A549 (cell line): Measurements from ENCODE around the gene MAGI1. TPM values are rescaled to one million over a fixed set of nuclear protein-coding genes. Genes with fewer than 3 reads are reported as not detected.

ENCODE experiments used
- ATAC-seq, 2 experiments: fragments of 200-7000 bp in 1 of 2; fragments of >200 bp in 1 of 2; cut with Nextera tagmentation in 1 of 2; cut with Tn5 transposase in 1 of 2; 3 replicates each; pipeline versions ENCODE4 v1.8.0 to v1.9.1; 2018 to 2020; ENCODE audit warnings: mild to moderate bottlenecking in 1 of 2, moderate library complexity in 1 of 2
- CTCF ChIA-PET: fragments of 300-600 bp; sonication (Branson Sonifier 250); formaldehyde crosslinking; extraction: SDS; loops from one replicate; lab custom pipeline; 2021; ENCODE audit warnings: antibody characterized with exemption, inconsistent platforms; lab: Yijun Ruan, JAX
- POLR2A ChIA-PET: fragments of 350-600 bp; formaldehyde crosslinking; extraction: SDS; loops from one replicate; lab custom pipeline; 2021; ENCODE audit warnings: antibody characterized with exemption, inconsistent platforms; lab: Yijun Ruan, JAX
- DNase-seq, 2 experiments: peaks; one replicate each; pipeline versions ENCODE4 v3.0.0 to v3.0.0-alpha.2; 2011 to 2016; ENCODE audit warnings: low read depth in 1 of 2, low spot score in 1 of 2
- FAIRE-seq: peaks from 2 replicates; lab custom pipeline; 2011; peaks lifted over from hg19 to GRCh38; lab: Jason Lieb, UNC
- H3K27ac ChIP-seq, 2 experiments: fragments of >200 bp; sonication (Bioruptor Twin); formaldehyde crosslinking; 3 replicates each; pipeline ENCODE4 v1.5.1; 2016 to 2017
- H3K4me1 ChIP-seq: fragments of >200 bp; sonication (Bioruptor Twin); formaldehyde crosslinking; 3 replicates; pipeline ENCODE4 v1.6.1; 2016
- H3K4me2 ChIP-seq: fragments of >200 bp; sonication (Bioruptor Twin); formaldehyde crosslinking; 3 replicates; pipeline ENCODE4 v1.6.1; 2016
- H3K4me3 ChIP-seq: fragments of >200 bp; sonication (Bioruptor Twin); formaldehyde crosslinking; 3 replicates; pipeline ENCODE4 v1.5.1; 2016
- H3K9me3 ChIP-seq: fragments of >200 bp; sonication (Bioruptor Twin); formaldehyde crosslinking; 3 replicates; pipeline ENCODE4 v1.6.1; 2016
- BHLHE40 ChIP-seq: IDR thresholded peaks from 2 replicates; pipeline ENCODE4 v1.6.1; 2012; ENCODE audit warnings: low read depth, low read length, inconsistent platforms
- CBX2 ChIP-seq: fragments of 200-600 bp; sonication (generic); IDR thresholded peaks from 2 replicates; pipeline ENCODE4 v1.6.1; 2016; ENCODE audit warnings: low read depth, mild to moderate bottlenecking, borderline replicate concordance
- CEBPB ChIP-seq, 2 experiments: fragments of >200 bp in 1 of 2; sonication (Bioruptor Twin) in 1 of 2; formaldehyde crosslinking in 1 of 2; IDR thresholded peaks; 2 replicates each; pipeline ENCODE4 v1.6.1; 2012 to 2016
- ESRRA ChIP-seq: fragments of 150-350 bp; IDR thresholded peaks from 2 replicates; pipeline ENCODE4 v1.6.1; 2014; ENCODE audit warnings: mild to moderate bottlenecking, low read length, borderline replicate concordance
- FOSL2 ChIP-seq, 2 experiments: fragments of 450-650 bp in 1 of 2; fragments of >200 bp in 1 of 2; sonication (Bioruptor Twin) in 1 of 2; formaldehyde crosslinking; IDR thresholded peaks; 2 replicates each; pipeline versions ENCODE4 v1.5.0 to v1.6.1; 2016 to 2020; ENCODE audit warnings: mild to moderate bottlenecking in 1 of 2, moderate library complexity in 1 of 2
- FOXS1 ChIP-seq: fragments of 250-450 bp; sonication (Bioruptor Pico); IDR thresholded peaks from 2 replicates; pipeline ENCODE4 v1.5.0; 2020; ENCODE audit warnings: mild to moderate bottlenecking, moderate library complexity
- GATA3 ChIP-seq: IDR thresholded peaks from 2 replicates; pipeline ENCODE4 v1.6.1; 2012; ENCODE audit warnings: borderline replicate concordance
- HDAC2 ChIP-seq: fragments of 200-600 bp; sonication (generic); IDR thresholded peaks from 2 replicates; pipeline ENCODE4 v1.6.1; 2016
- HEYL ChIP-seq: fragments of 250-450 bp; sonication (Bioruptor Pico); IDR thresholded peaks from 2 replicates; pipeline ENCODE4 v1.8.0; 2021; ENCODE audit warnings: mild to moderate bottlenecking, moderate library complexity
- HMGXB4 ChIP-seq: fragments of 250-450 bp; sonication (Bioruptor Pico); IDR thresholded peaks from 2 replicates; pipeline ENCODE4 v1.5.0; 2021; ENCODE audit warnings: mild to moderate bottlenecking, moderate library complexity, borderline replicate concordance
- JUN ChIP-seq, 2 experiments: fragments of >200 bp; sonication (Bioruptor Twin); formaldehyde crosslinking; IDR thresholded peaks; 2 replicates in 1 of 2; 3 replicates in 1 of 2; pipeline ENCODE4 v1.6.1; 2016 to 2017
- JUNB ChIP-seq: fragments of >200 bp; sonication (Bioruptor Twin); formaldehyde crosslinking; IDR thresholded peaks from 2 replicates; pipeline ENCODE4 v1.6.1; 2016
- KDM5A ChIP-seq: fragments of 200-600 bp; sonication (generic); IDR thresholded peaks from 2 replicates; pipeline ENCODE4 v1.6.1; 2016; ENCODE audit warnings: antibody characterized with exemption, mild to moderate bottlenecking
- MAFK ChIP-seq: fragments of 450-650 bp; IDR thresholded peaks from 2 replicates; pipeline ENCODE4 v1.6.1; 2014; ENCODE audit not compliant: partially characterized antibody
- MAZ ChIP-seq: fragments of 150-350 bp; IDR thresholded peaks from 2 replicates; pipeline ENCODE4 v1.6.1; 2014; ENCODE audit warnings: antibody characterized with exemption, low read depth, low read length, borderline replicate concordance
- MYC ChIP-seq: IDR thresholded peaks from 2 replicates; pipeline ENCODE4 v1.6.1; 2012; ENCODE audit warnings: mild to moderate bottlenecking, inconsistent platforms, low read length, improper control_type of control experiment, borderline replicate concordance
- NPAS2 ChIP-seq: fragments of 250-450 bp; sonication (Bioruptor Pico); IDR thresholded peaks from 2 replicates; pipeline ENCODE4 v1.8.0; 2022; ENCODE audit warnings: mild to moderate bottlenecking, moderate library complexity, borderline replicate concordance
- RFX5 ChIP-seq: fragments of 450-650 bp; IDR thresholded peaks from 2 replicates; pipeline ENCODE4 v1.7.1; 2014; ENCODE audit warnings: antibody characterized with exemption, mild to moderate bottlenecking, moderate library complexity
- RNF2 ChIP-seq: fragments of 200-600 bp; sonication (generic); IDR thresholded peaks from 2 replicates; pipeline ENCODE4 v1.6.1; 2016; ENCODE audit warnings: low read depth, mild to moderate bottlenecking, antibody characterized with exemption, moderate library complexity, borderline replicate concordance
- ZC3H11A ChIP-seq: fragments of 450-650 bp; IDR thresholded peaks from 2 replicates; pipeline ENCODE4 v1.6.1; 2014; ENCODE audit warnings: antibody characterized with exemption, mild to moderate bottlenecking
- ZFP36 ChIP-seq: fragments of 450-650 bp; IDR thresholded peaks from 2 replicates; pipeline ENCODE4 v1.6.1; 2014; ENCODE audit warnings: borderline replicate concordance; ENCODE audit not compliant: partially characterized antibody
- ZNF302 ChIP-seq: fragments of 250-450 bp; sonication (Bioruptor Pico); IDR thresholded peaks from 2 replicates; pipeline ENCODE4 v1.9.0; 2021; ENCODE audit warnings: inconsistent platforms, mild to moderate bottlenecking, moderate library complexity
- WGBS: methylation state at CpG from one replicate; pipeline ENCODE4 v1.1.6; 2017; ENCODE audit errors: missing lambda C conversion rate; 5-methylcytosine and 5-hydroxymethylcytosine counted together
- polyA plus RNA-seq, 4 experiments: library from polyadenylated mRNA; depleted of rRNA in 3 of 4; stranded (reverse); fragments of >200 nt; fragmentation: RNase III in 1 of 4; extraction: RNeasy Plus Mini Kit Qiagen cat#74134 plus additional on column Dnase treatment in 1 of 4; gene quantifications; 2 replicates in 3 of 4; 3 replicates in 1 of 4; pipeline ENCODE4 v1.2.3, GENCODE V29; 2011 to 2017
- TF ChIP-seq, protein P1 (sequence below): fragments of >200 bp; sonication (Bioruptor Twin); formaldehyde crosslinking; IDR thresholded peaks from 3 replicates; pipeline ENCODE4 v1.5.1; 2016
- TF ChIP-seq, protein P2 (sequence below): IDR thresholded peaks from 2 replicates; pipeline ENCODE4 v1.6.1; 2012; ENCODE audit warnings: low read depth, borderline replicate concordance

The MAGI1 gene
- polyA plus RNA-seq, 2 of the 4 experiments (the other 2 are of a cell fraction), result 4.7 to 6.6 TPM

DNA sequence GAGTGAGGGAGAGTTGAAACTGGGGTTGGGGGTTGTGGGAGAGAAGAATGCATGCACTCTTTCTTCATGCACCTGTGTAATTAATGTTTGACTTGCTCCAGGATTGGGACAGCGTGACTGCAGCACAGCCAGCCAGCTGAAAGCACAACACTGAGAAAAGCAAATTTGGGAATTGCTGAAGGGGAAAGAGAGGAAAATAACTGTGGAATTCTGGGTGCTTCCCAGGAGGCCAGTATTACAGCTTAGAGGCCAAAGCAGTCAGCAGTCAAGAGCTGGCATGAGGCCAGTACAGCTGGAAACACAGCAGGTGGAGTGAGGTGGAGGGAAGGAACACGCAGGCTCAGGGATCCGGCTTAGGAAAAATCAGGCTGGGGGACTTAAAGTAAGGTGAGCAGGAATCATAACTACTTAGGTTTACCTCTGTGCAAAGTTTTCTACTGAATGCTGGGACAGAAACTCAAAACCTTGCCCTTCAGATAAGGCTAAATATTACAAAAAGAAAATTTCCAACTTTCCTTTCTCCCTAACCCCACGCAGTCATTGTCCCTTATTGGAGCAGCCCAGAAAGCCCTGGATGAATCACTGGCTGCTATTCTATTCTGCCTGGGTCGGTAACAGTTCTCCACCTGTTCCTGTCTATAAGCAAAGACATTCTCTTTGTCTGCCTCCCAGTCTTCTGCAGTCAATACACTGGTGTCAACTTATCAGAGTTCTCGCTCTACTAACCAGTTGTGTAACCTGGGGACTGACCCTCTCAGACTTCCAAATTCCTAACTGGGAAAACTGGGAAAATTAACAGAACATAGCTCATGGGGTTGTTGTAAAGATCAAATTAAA lies 167.2 kb downstream of the MAGI1 start:
- Histone ChIP-seq H3K4me2 (no peak overlapping the region), H3K9me3 (no peaks in the 10 kb centered on the region), H3K4me1 (no peaks in the 10 kb centered on the region), H3K27ac (no peak overlapping the region), H3K4me3 (no peak overlapping the region)
- no peak for DNase-seq
- POLR2A ChIA-PET, result no interaction called here
- no peak for TF ChIP-seq ESRRA
- TF ChIP-seq JUN (IDR thresholded peaks at IDR 0.05), result no peak
- TF ChIP-seq, protein P1, sequence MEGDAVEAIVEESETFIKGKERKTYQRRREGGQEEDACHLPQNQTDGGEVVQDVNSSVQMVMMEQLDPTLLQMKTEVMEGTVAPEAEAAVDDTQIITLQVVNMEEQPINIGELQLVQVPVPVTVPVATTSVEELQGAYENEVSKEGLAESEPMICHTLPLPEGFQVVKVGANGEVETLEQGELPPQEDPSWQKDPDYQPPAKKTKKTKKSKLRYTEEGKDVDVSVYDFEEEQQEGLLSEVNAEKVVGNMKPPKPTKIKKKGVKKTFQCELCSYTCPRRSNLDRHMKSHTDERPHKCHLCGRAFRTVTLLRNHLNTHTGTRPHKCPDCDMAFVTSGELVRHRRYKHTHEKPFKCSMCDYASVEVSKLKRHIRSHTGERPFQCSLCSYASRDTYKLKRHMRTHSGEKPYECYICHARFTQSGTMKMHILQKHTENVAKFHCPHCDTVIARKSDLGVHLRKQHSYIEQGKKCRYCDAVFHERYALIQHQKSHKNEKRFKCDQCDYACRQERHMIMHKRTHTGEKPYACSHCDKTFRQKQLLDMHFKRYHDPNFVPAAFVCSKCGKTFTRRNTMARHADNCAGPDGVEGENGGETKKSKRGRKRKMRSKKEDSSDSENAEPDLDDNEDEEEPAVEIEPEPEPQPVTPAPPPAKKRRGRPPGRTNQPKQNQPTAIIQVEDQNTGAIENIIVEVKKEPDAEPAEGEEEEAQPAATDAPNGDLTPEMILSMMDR, result no peak
- no peak for TF ChIP-seq RFX5
- no peak for TF ChIP-seq CEBPB (IDR thresholded peaks at IDR 0.05)
- no peak for TF ChIP-seq ZFP36
- no peak for TF ChIP-seq MAFK
- no peak for TF ChIP-seq ZNF302 (CRISPR knock-in tag)
- TF ChIP-seq BHLHE40, result no peak
- no peak for TF ChIP-seq KDM5A
- TF ChIP-seq, protein P2, sequence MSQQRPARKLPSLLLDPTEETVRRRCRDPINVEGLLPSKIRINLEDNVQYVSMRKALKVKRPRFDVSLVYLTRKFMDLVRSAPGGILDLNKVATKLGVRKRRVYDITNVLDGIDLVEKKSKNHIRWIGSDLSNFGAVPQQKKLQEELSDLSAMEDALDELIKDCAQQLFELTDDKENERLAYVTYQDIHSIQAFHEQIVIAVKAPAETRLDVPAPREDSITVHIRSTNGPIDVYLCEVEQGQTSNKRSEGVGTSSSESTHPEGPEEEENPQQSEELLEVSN, result no peak
- TF ChIP-seq GATA3, result no peak
- no peak for TF ChIP-seq HEYL (CRISPR knock-in tag)
- TF ChIP-seq RNF2, result no peak
- no peak for TF ChIP-seq HDAC2
- TF ChIP-seq ZC3H11A, result no peak
- TF ChIP-seq CBX2, result no peak
- no peak for TF ChIP-seq FOXS1
- TF ChIP-seq NPAS2, result no peak
- no peak for TF ChIP-seq MAZ
- CTCF ChIA-PET, result interaction anchor here (1.1 kb wide), 1 partner anchor 9 kb away, joined by 3 read pairs; no protein-coding TSS in a partner anchor
- ATAC-seq, result no peak
- 64% methylated on average over 6 of the region's 6 CpGs for WGBS
- no peak for FAIRE-seq

- POLR2A ChIA-PET, result no interaction called here
- CTCF ChIA-PET, result no interaction called here
- FAIRE-seq, result no peak
- ATAC-seq, result no peak
- DNase-seq, result no peak
- H3K27ac ChIP-seq, result no peak overlapping the region
- H3K9me3 ChIP-seq, result no peaks in the 10 kb centered on the region
- no peaks in the 10 kb centered on the region for H3K4me1 ChIP-seq
- 79% methylated on average over 9 of the region's 9 CpGs for WGBS
- TF ChIP-seq, protein P2, result no peak
- TF ChIP-seq ZC3H11A (no peak), HMGXB4 (no peak), MYC (no peak), FOSL2 (IDR thresholded peaks at IDR 0.05) (no peak), FOSL2 (CRISPR knock-in tag; IDR thresholded peaks at IDR 0.05) (no peak), JUN (IDR thresholded peaks at IDR 0.05) (no peak), JUNB (no peak)
- H3K4me2 ChIP-seq, result no peak overlapping the region
- H3K4me3 ChIP-seq, result no peak overlapping the region
These were observed 168.9 kb downstream of the MAGI1 start for GRCh38 chr3:65869798-65870197.
